Activated CD4-positive, alpha-beta T cell treated with anti-CD3 and anti-CD28 coated beads for 1 hour (primary cell): Measurements from ENCODE around the gene EXOSC9.
A peak's percentile ranks its signal among the peaks of the same experiment; 100 is the strongest.
"Not testable (repeated sequence)": the region's sequence is repeated elsewhere in the genome, so short reads cannot be mapped to it uniquely, and the experiment has no call there.

Experiments
- DNase-seq: peaks from one replicate; pipeline ENCODE4 v3.0.0-alpha.2; 2020

EXOSC9 gene

GRCh38 chr4:121800961-121801714 lies at the start of gene EXOSC9:
Gene EXOSC9, plus strand, starts transcription at chr4:121801323. Its CDS starts 102 bp downstream, at chr4:121801425.
- DNase-seq: peak; percentile 90

- not testable (repeated sequence) for DNase-seq
Observed at GRCh38 chr4:121752142-121752541, 49.0 kb upstream of the EXOSC9 start.

- DNase-seq: no peak
Observed at GRCh38 chr4:121758925-121759568, 42.1 kb upstream of the EXOSC9 start.

- no peak for DNase-seq
Observed at GRCh38 chr4:121760205-121760604, 40.9 kb upstream of the EXOSC9 start.

GRCh38 chr4:121764303-121764701 lies 36.8 kb upstream of the EXOSC9 start:
- no peak for DNase-seq

GRCh38 chr4:121764702-121765367 lies 36.3 kb upstream of the EXOSC9 start, which contains the start of gene SMIM43:
Gene SMIM43, minus strand, starts transcription at chr4:121765164. Its CDS starts 59 bp downstream, at chr4:121765105.
- no peak for DNase-seq

GRCh38 chr4:121765368-121765705 lies 35.8 kb upstream of the EXOSC9 start:
- no peak for DNase-seq

GRCh38 chr4:121765971-121766538 lies 35.1 kb upstream of the EXOSC9 start:
- DNase-seq: no peak

- DNase-seq: no peak
Observed at GRCh38 chr4:121767166-121767565, 34.0 kb upstream of the EXOSC9 start.

- DNase-seq: no peak
Observed at GRCh38 chr4:121769341-121769740, 31.8 kb upstream of the EXOSC9 start.

- no peak for DNase-seq
Observed at GRCh38 chr4:121771869-121772268, 29.3 kb upstream of the EXOSC9 start.

GRCh38 chr4:121773883-121774282 lies 27.2 kb upstream of the EXOSC9 start:
- no peak for DNase-seq

- DNase-seq: no peak
Observed at GRCh38 chr4:121776610-121777401, 24.3 kb upstream of the EXOSC9 start.

GRCh38 chr4:121777625-121778024 lies 23.5 kb upstream of the EXOSC9 start:
- DNase-seq: no peak

- DNase-seq: no peak
Observed at GRCh38 chr4:121778991-121779628, 22.0 kb upstream of the EXOSC9 start.

- no peak for DNase-seq
Observed at GRCh38 chr4:121783210-121783609, 17.9 kb upstream of the EXOSC9 start.

- no peak for DNase-seq
Observed at GRCh38 chr4:121784401-121784800, 16.7 kb upstream of the EXOSC9 start.

- DNase-seq: no peak
Observed at GRCh38 chr4:121784975-121785374, 16.1 kb upstream of the EXOSC9 start.

- DNase-seq: no peak
Observed at GRCh38 chr4:121785479-121785878, 15.6 kb upstream of the EXOSC9 start.

GRCh38 chr4:121786221-121786620 lies 14.9 kb upstream of the EXOSC9 start:
- no peak for DNase-seq

GRCh38 chr4:121788896-121789295 lies 12.2 kb upstream of the EXOSC9 start:
- no peak for DNase-seq

- no peak for DNase-seq
Observed at GRCh38 chr4:121789455-121789854, 11.7 kb upstream of the EXOSC9 start.
